T-helper 22 cell (primary cell): ENCODE measurements around the gene AFDN.

Source experiments
- DNase-seq: peaks from one replicate; pipeline ENCODE4 v3.0.0-alpha.2; 2020; ENCODE audit warnings: low read depth

Gene AFDN

GRCh38 chr6:167980911-167981580 lies 154.3 kb downstream of the AFDN start:
- no peak for DNase-seq

GRCh38 chr6:167981916-167982462 lies 155.3 kb downstream of the AFDN start:
- no peak for DNase-seq

GRCh38 chr6:167984144-167984719 lies 157.5 kb downstream of the AFDN start:
- no peak for DNase-seq

- DNase-seq: no peak
Observed at GRCh38 chr6:167984876-167985604, 158.3 kb downstream of the AFDN start.

GRCh38 chr6:167985911-167986595 lies 159.3 kb downstream of the AFDN start:
- DNase-seq: no peak

GRCh38 chr6:167987396-167988153 lies 160.9 kb downstream of the AFDN start:
- DNase-seq: no peak

GRCh38 chr6:167988154-167988495 lies 161.4 kb downstream of the AFDN start:
- no peak for DNase-seq

- DNase-seq: no peak
Observed at GRCh38 chr6:167988945-167989841, 162.5 kb downstream of the AFDN start.

GRCh38 chr6:167990016-167990945 lies 163.6 kb downstream of the AFDN start:
- DNase-seq: no peak

GRCh38 chr6:167993169-167993568 lies 166.5 kb downstream of the AFDN start:
- no peak for DNase-seq

GRCh38 chr6:167993831-167994230 lies 167.1 kb downstream of the AFDN start:
- no peak for DNase-seq

- DNase-seq: no peak
Observed at GRCh38 chr6:167995302-167995701, 168.6 kb downstream of the AFDN start.

GRCh38 chr6:167995731-167996151 lies 169.0 kb downstream of the AFDN start:
- no peak for DNase-seq

GRCh38 chr6:167996424-167997199 lies 169.9 kb downstream of the AFDN start:
- DNase-seq: no peak

- DNase-seq: no peak
Observed at GRCh38 chr6:167997642-167998041, 170.9 kb downstream of the AFDN start, which contains the start of gene KIF25. TSS of gene KIF25 (plus strand) at chr6:167997671. CDS start at chr6:168029586, 31,915 bp downstream.

GRCh38 chr6:167998215-167998614 lies 171.5 kb downstream of the AFDN start:
- DNase-seq: no peak

- no peak for DNase-seq
Observed at GRCh38 chr6:168000198-168001028, 173.7 kb downstream of the AFDN start.

GRCh38 chr6:168001029-168001332 lies 174.3 kb downstream of the AFDN start:
- no peak for DNase-seq
